ENCODE results near the gene EML3.

DNA sequence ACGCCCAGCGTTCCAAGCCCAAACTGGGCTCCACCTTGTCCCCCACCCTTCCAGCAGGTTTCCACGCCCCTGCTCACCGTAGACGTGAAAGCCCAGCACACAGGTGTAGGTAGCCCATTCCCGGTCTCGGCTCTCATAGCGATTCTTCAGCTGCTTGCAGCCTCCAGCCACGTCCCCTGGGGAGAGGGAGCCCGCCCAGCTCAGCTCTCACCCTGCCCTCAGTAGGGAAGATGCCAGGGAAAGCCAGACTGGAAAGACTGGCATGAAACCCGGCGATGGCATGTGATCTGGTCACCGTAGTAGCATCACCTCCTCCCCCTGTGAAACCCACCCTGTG, 9.5 kb downstream of the EML3 start:
- TF ChIP-seq, protein P1, sequence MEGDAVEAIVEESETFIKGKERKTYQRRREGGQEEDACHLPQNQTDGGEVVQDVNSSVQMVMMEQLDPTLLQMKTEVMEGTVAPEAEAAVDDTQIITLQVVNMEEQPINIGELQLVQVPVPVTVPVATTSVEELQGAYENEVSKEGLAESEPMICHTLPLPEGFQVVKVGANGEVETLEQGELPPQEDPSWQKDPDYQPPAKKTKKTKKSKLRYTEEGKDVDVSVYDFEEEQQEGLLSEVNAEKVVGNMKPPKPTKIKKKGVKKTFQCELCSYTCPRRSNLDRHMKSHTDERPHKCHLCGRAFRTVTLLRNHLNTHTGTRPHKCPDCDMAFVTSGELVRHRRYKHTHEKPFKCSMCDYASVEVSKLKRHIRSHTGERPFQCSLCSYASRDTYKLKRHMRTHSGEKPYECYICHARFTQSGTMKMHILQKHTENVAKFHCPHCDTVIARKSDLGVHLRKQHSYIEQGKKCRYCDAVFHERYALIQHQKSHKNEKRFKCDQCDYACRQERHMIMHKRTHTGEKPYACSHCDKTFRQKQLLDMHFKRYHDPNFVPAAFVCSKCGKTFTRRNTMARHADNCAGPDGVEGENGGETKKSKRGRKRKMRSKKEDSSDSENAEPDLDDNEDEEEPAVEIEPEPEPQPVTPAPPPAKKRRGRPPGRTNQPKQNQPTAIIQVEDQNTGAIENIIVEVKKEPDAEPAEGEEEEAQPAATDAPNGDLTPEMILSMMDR (IDR thresholded peaks at IDR 0.05; ENCODE audit: low read length), result no peak
- no peak for TF ChIP-seq EZH2 (IDR thresholded peaks at IDR 0.05; ENCODE audit: borderline replicate concordance, low read length)
